Hippocampal formation (tissue), 2 donors: Measurements from ENCODE around the gene OSBPL10.

Source experiments
- DNase-seq, 2 donors: peaks; one replicate each; lab custom pipeline; 2025; lab: John Stamatoyannopoulos, UW

The OSBPL10 gene

DNA sequence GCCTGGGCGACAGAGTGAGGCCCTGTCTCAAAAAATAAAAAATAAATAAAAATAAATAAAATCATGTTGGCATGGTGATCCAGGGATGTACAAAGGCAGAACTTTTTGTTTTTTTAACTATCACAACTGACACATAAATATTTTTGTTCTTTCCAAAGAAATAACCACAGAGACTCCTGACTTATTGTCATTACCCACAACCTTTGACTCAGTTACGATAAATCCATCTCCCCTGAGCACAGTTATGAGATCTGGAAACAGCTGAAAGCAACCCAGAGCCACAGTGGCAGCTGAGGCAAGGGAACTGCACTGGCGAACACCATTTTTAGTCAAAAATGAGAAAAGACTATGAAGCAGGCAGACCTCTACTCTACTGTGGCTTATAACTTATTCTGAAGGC lies 24.0 kb downstream of the OSBPL10 start:
- DNase-seq: no peak

DNA sequence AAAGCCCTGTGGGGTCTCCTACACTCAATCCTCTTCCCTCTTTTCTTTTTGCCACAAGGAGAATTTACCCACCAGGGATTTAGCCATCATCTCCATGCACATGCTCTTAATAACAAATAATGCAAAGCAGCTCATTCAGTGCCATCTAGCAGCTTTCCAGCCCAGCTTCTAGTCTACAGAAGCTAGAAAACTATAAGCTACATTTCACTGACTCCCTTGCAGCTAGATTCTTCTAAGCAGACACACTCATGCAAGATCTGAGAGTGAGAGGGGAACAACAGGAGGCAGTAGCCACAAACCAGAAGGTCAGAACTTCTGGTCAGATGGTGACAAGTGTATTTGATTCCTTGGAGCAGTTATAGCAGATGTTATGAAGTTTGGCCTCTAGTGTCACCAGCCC lies 25.5 kb downstream of the OSBPL10 start:
- no peak for DNase-seq

- DNase-seq: no peak
These were observed 27.4 kb downstream of the OSBPL10 start for GRCh38 chr3:31953636-31954035.

GRCh38 chr3:31953091-31953490 lies 28.0 kb downstream of the OSBPL10 start:
- DNase-seq: no peak

- no peak for DNase-seq
These were observed 28.9 kb downstream of the OSBPL10 start for GRCh38 chr3:31952205-31952604.

DNA sequence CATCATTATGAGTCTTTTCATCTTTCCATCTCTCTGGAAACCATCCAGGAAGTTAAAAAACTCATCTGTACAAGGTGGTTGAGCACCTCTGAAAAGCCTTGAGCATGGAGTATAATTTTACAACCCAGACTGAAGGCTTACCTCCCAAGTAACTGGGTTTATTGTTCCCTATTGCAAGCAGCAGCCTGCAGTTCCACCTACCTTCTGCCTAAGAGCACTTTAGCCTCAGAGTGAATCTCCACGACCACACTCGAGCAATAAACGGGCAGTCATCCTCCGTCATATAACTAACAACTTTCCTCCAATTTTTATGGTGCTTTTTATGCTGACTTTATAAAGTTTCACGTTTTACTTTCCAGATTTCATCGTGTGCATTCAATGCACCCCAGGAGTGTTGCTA lies 32.8 kb downstream of the OSBPL10 start:
- DNase-seq: no peak

GRCh38 chr3:31947671-31948091 lies 33.4 kb downstream of the OSBPL10 start:
- no peak for DNase-seq

GRCh38 chr3:31947162-31947561 lies 33.9 kb downstream of the OSBPL10 start:
- no peak for DNase-seq

GRCh38 chr3:31946484-31947081 lies 34.5 kb downstream of the OSBPL10 start:
- no peak for DNase-seq

DNA sequence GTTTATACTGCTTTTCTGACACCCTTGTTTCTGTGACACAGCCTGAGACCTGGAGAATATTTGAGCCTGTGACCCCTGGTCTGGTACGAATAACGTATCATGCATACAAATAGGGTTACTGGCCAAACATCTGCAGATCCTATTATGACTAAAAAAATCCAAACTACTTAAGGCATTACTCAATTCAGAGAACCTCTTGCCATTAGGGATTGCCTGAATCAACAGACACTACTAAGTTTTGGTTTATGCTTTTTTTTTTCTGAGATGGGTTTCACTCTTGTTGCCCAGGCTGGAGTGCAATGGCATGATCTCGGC lies 35.4 kb downstream of the OSBPL10 start:
- DNase-seq: no peak

- no peak for DNase-seq
These were observed 38.0 kb downstream of the OSBPL10 start for GRCh38 chr3:31943041-31943440.

- DNase-seq: no peak
These were observed 38.6 kb downstream of the OSBPL10 start for GRCh38 chr3:31942446-31942845.

DNA sequence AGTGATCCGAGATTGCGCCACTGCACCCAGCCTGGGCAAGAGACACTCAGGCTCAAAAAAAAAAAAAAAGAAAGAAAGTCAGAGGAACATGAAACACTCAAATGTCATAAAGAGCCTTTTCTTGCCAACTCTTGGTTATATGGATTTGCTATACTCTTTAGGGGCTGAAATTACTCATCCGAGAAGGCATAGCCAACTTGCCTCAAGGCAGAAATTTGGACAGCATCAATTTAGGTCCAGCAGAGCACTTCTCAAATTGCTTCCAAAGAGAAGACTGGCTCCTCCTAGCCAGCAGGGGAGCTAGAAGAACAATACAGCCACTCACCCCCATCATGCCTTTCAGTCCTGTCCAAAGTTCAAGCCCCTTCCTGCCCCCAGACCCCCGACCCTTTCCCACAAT lies 43.8 kb downstream of the OSBPL10 start:
- DNase-seq: no peak

- DNase-seq: no peak
These were observed 44.5 kb downstream of the OSBPL10 start for GRCh38 chr3:31936420-31937060.

- DNase-seq: no peak
These were observed 46.2 kb downstream of the OSBPL10 start for GRCh38 chr3:31934866-31935265.

DNA sequence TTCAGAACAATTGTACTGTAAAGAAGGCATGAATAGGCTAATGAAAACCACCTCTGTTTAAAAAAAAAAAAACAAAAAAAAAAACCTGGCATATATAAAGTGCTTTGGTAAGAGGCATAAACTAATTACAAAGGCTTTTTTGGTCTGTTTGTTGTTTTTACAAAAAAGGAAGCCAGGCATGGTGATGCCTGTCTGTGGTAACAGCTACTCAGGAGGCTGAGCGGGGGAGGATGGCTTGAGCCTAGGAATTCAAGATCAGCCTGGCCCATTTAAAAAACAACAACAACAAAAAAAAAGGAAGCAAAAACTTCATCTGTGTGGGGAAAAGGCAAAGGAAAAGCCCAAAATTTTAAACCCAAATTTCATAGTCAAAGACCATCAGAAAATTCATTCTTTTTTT lies 47.0 kb downstream of the OSBPL10 start:
- no peak for DNase-seq

DNA sequence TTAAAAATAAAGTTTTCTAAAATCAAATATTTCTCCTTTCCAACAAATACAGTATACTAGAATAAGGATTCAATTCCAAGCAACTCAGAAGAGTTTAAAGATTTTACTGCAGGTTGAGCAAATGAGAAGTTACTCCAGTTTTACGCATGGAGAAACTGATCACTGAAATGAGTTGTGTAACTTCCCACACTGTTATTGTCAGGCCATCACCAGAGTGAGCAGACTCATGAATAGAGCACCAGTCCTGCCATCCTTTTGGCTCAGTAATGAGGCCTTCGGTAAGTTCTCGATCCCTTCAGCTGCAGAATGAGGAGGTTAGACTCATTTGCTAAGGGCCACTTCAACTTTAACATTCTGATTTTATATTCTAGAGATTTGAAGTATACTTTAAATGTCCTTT lies 48.1 kb downstream of the OSBPL10 start:
- no peak for DNase-seq

- DNase-seq: no peak
These were observed 51.1 kb downstream of the OSBPL10 start for GRCh38 chr3:31929826-31930502.

DNA sequence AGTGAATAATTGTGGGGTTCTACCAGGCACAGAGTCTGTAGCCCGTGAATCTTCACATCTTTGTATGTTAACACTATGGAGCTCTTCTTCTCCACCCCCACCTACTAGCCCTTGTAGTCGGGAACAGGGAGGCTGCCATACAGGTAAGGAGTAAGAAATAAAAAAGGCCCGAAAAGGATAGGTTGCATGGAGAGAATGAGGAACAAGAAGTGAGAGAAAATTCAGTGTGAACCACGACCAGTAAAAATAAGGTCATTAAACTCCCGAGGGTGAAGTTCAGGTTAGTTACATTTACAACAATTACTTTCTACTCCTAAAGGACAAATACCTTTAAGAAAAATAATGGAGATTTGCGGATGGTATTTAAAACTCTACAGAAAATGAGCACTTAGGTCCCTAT lies 53.3 kb downstream of the OSBPL10 start:
- no peak for DNase-seq

- DNase-seq: no peak
These were observed 54.5 kb downstream of the OSBPL10 start for GRCh38 chr3:31926543-31926942.

DNA sequence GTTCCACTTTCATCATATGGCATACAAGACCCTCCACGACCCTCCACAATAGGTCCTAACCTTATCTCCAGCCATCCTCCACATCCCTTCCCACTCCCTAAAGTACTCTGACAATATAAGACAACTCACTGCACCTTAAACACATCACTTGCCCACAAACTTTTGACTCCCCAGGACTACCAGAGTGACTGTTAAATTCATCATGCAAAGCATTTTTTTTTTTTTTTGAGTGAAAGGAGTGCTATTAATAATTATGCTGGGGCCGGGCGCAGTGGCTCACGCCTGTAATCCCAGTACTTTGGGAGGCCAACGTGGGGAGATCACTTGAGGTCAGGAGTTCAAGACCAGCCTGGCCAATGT lies 55.8 kb downstream of the OSBPL10 start:
- DNase-seq: no peak

- no peak for DNase-seq
These were observed 56.3 kb downstream of the OSBPL10 start for GRCh38 chr3:31924610-31925270.

GRCh38 chr3:31922962-31923361 lies 58.1 kb downstream of the OSBPL10 start:
- no peak for DNase-seq
